IgD-negative memory B cell (primary cell): ENCODE measurements around the gene PLD2. TPM values are rescaled to one million over a fixed set of nuclear protein-coding genes. Genes with fewer than 3 reads are reported as not detected.

Experiments
- H3K27ac Mint-ChIP-seq, 3 donors: one replicate each; pipeline ENCODE4 v1.8.0; 2020 to 2022; ENCODE audit warnings: mild to moderate bottlenecking in 3 of 3, mixed read lengths in 3 of 3, moderate library complexity in 1 of 3
- H3K27me3 Mint-ChIP-seq: one replicate; pipeline ENCODE4 v1.8.0; 2021; ENCODE audit warnings: mixed read lengths
- H3K36me3 Mint-ChIP-seq: one replicate; pipeline ENCODE4 v1.8.0; 2020; ENCODE audit warnings: mild to moderate bottlenecking, mixed read lengths
- H3K4me1 Mint-ChIP-seq, 3 donors: one replicate each; pipeline ENCODE4 v1.8.0; 2020 to 2022; ENCODE audit warnings: mixed read lengths in 3 of 3, mild to moderate bottlenecking in 1 of 3
- H3K4me3 Mint-ChIP-seq, 4 donors: one replicate each; pipeline ENCODE4 v1.8.0; 2020 to 2022; ENCODE audit warnings: mild to moderate bottlenecking in 4 of 4, mixed read lengths in 4 of 4, moderate library complexity in 3 of 4
- H3K9me3 Mint-ChIP-seq, 3 donors: one replicate each; pipeline ENCODE4 v1.8.0; 2020 to 2021; ENCODE audit warnings: mixed read lengths in 3 of 3, mild to moderate bottlenecking in 1 of 3
- polyA plus RNA-seq: library from polyadenylated mRNA; unstranded; fragments of 300-500 nt; fragmentation: Illumina TruSeq; gene quantifications from one replicate; pipeline ENCODE4 v1.2.3, GENCODE V29; 2021

Gene PLD2
- polyA plus RNA-seq, 1 donor from 2014 or later = 4.9 TPM

- Mint-ChIP-seq H3K9me3 (no peaks in the 10 kb centered on the region), H3K4me1 (peaks cover 6 to 13% (median 11%) of the 10 kb centered on the region in 3 donors), H3K4me3 (peak overlapping the region in 2 of 4 donors; percentile 65), H3K36me3 (no peaks in the 10 kb centered on the region), H3K27me3 (peaks cover 48% of the 10 kb centered on the region), H3K27ac (no peak overlapping the region)
Measured at GRCh38 chr17:4785311-4786105, 21.4 kb upstream of the PLD2 start.

DNA sequence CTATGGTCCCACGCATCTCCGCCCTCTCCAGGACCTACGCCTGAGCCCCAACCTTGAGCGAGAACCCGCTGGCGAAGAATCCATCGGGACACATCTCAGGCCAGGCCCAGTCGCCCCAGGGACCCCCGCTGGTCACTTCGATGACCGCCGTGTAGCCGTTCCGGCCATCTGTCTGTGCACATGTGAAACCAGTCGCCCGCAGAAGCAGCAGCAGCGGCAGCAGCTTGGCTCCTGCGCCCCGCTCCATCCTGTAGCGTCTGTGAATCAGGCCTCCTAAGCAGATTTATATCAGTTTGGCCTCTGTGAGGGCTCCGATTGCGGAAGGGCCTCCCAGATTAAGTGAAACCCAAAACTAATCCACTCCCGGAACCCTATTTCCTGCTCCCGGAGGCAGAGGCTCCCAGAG lies 20.8 kb upstream of the PLD2 start, which contains the start of gene VMO1:
TSS of gene VMO1 (minus strand) at position 259 of the 406 bp plus-strand sequence. CDS start at position 247, 12 bp downstream.
- no peaks in the 10 kb centered on the region for H3K9me3 Mint-ChIP-seq
- peak within 1 kb of the TSS in 1 of 3 donors; percentile 85 for H3K27ac Mint-ChIP-seq
- peak within 1 kb of the TSS in 2 of 4 donors; percentile 65 to 89 for H3K4me3 Mint-ChIP-seq
- peaks cover 9 to 15% (median 15%) of the 10 kb centered on the region in 3 donors for H3K4me1 Mint-ChIP-seq
- no peaks in the 10 kb centered on the region for H3K36me3 Mint-ChIP-seq
- H3K27me3 Mint-ChIP-seq = peaks cover 45% of the 10 kb centered on the region

DNA sequence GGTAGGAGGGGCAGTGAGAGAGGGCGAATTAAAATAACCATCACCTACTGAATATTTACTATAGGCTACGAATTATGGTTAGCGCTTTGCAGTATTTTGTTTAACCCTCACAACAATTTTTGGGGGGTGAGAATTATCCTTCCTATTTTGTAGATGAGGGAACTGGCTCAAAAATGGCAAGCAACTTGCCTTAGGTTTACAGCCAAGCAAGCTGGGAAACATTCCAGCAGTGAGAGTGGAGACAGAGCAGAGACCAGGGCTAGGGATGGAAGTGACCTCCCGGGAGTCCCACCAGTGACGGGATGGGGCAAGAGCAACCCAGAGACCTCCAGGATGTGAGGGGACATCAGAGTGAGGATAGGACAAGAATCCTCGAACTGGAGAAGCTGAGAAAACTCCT lies 20.4 kb upstream of the PLD2 start:
- H3K4me1 Mint-ChIP-seq = peaks cover 9 to 15% (median 15%) of the 10 kb centered on the region in 3 donors
- peak overlapping the region in 1 of 3 donors; percentile 62 for H3K27ac Mint-ChIP-seq
- no peaks in the 10 kb centered on the region for H3K36me3 Mint-ChIP-seq
- no peaks in the 10 kb centered on the region for H3K9me3 Mint-ChIP-seq
- H3K27me3 Mint-ChIP-seq = peaks cover 45% of the 10 kb centered on the region
- H3K4me3 Mint-ChIP-seq = peak overlapping the region in 2 of 4 donors; percentile 7 to 65

- peak overlapping the region in 1 of 3 donors; percentile 85 for H3K27ac Mint-ChIP-seq
- no peaks in the 10 kb centered on the region for H3K36me3 Mint-ChIP-seq
- peaks cover 40% of the 10 kb centered on the region for H3K27me3 Mint-ChIP-seq
- no peaks in the 10 kb centered on the region for H3K9me3 Mint-ChIP-seq
- peaks cover 9 to 15% (median 15%) of the 10 kb centered on the region in 3 donors for H3K4me1 Mint-ChIP-seq
- peak overlapping the region; percentile 33 to 89 (median 56) for H3K4me3 Mint-ChIP-seq
Measured at GRCh38 chr17:4788159-4788806, 18.7 kb upstream of the PLD2 start.

- Mint-ChIP-seq H3K9me3 (no peaks in the 10 kb centered on the region), H3K36me3 (no peaks in the 10 kb centered on the region), H3K4me3 (peak within 1 kb of the TSS; percentile 70 to 89 (median 80)), H3K27ac (peak within 1 kb of the TSS in 2 of 3 donors; percentile 67 to 85), H3K4me1 (peaks cover 9 to 15% (median 15%) of the 10 kb centered on the region in 3 donors), H3K27me3 (peaks cover 37% of the 10 kb centered on the region)
Measured at GRCh38 chr17:4788807-4789700, 17.9 kb upstream of the PLD2 start, which contains the start of gene GLTPD2. Gene GLTPD2, plus strand, starts transcription at chr17:4788964. Its CDS starts 48 bp downstream, at chr17:4789012.

- H3K36me3 Mint-ChIP-seq = no peaks in the 10 kb centered on the region
- peaks cover 36% of the 10 kb centered on the region for H3K27me3 Mint-ChIP-seq
- peaks cover 9 to 15% (median 15%) of the 10 kb centered on the region in 3 donors for H3K4me1 Mint-ChIP-seq
- no peaks in the 10 kb centered on the region for H3K9me3 Mint-ChIP-seq
- H3K4me3 Mint-ChIP-seq = peak overlapping the region; percentile 45 to 89 (median 80)
- peak overlapping the region in 1 of 3 donors; percentile 67 for H3K27ac Mint-ChIP-seq
Measured at GRCh38 chr17:4789701-4789950, 17.3 kb upstream of the PLD2 start.

DNA sequence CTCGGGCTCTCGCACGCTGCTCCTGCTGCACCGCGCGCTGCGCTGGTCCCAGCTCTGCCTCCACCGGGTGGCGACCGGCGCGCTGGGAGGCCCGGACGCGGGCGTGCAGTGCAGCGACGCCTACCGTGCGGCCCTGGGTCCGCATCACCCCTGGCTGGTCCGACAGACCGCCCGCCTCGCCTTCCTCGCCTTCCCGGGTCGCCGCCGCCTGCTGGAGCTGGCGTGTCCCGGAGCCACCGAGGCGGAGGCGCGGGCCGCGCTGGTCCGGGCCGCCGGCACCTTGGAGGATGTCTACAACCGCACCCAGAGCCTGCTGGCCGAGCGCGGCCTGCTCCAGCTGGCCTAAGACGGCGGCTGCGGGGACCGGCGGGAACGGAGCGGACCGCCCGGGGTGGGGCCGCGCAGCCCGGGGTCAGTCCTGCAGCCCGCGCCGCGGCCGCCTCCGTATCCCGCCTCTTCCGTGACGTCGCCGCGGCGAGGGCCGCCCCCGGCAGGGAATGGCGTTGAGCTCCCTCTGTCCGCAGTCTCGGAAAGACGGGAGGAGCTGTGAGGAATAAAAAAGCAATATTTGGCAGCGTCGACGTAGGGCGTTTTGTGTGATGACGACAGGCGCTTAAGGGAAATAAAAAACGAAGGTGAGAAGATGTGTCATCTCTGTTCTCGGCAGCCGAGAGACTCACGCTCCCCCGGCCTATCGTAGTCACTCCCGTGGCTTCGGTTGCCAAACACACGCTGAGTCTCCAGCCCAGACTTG lies 16.8 kb upstream of the PLD2 start:
- H3K4me1 Mint-ChIP-seq = peaks cover 9 to 15% (median 15%) of the 10 kb centered on the region in 3 donors
- H3K27ac Mint-ChIP-seq = peak overlapping the region in 2 of 3 donors; percentile 7 to 87
- H3K36me3 Mint-ChIP-seq = no peaks in the 10 kb centered on the region
- H3K4me3 Mint-ChIP-seq = peak overlapping the region; percentile 75 to 92 (median 88)
- no peaks in the 10 kb centered on the region for H3K9me3 Mint-ChIP-seq
- H3K27me3 Mint-ChIP-seq = peaks cover 34% of the 10 kb centered on the region

- peak overlapping the region; percentile 75 to 92 (median 82) for H3K4me3 Mint-ChIP-seq
- no peaks in the 10 kb centered on the region for H3K36me3 Mint-ChIP-seq
- peaks cover 7 to 15% (median 14%) of the 10 kb centered on the region in 3 donors for H3K4me1 Mint-ChIP-seq
- H3K27me3 Mint-ChIP-seq = peaks cover 29% of the 10 kb centered on the region
- H3K9me3 Mint-ChIP-seq = no peaks in the 10 kb centered on the region
- peak overlapping the region in 2 of 3 donors; percentile 7 to 87 for H3K27ac Mint-ChIP-seq
Measured at GRCh38 chr17:4790705-4791088, 16.3 kb upstream of the PLD2 start.

GRCh38 chr17:4795168-4795567 lies 11.8 kb upstream of the PLD2 start:
- Mint-ChIP-seq H3K27me3 (peaks cover 2% of the 10 kb centered on the region), H3K36me3 (peaks cover 4% of the 10 kb centered on the region), H3K27ac (no peak overlapping the region), H3K4me1 (peaks cover 10 to 12% (median 12%) of the 10 kb centered on the region in 3 donors), H3K4me3 (peak overlapping the region in 2 of 4 donors; percentile 100), H3K9me3 (no peaks in the 10 kb centered on the region)

DNA sequence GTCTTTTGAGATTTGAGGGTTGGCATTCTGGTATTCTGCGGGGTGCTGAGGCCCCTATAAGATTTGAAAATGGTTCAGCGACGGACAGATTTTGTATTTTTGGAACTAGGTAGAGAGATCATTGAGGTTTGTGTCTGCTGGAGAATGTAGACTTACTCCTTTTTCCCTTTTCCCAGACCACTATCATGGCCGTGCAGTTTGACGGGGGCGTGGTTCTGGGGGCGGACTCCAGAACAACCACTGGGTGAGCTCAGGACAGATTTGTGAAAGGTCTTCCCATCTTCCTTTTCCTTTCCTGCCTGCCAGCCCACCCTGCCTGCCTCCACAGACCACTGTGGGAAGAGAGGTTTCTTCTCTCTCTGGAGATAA lies 10.4 kb upstream of the PLD2 start:
- H3K27ac Mint-ChIP-seq = peak overlapping the region; percentile 30 to 98 (median 96)
- peak overlapping the region; percentile 92 to 100 (median 100) for H3K4me3 Mint-ChIP-seq
- no peaks in the 10 kb centered on the region for H3K9me3 Mint-ChIP-seq
- peaks cover 6 to 8% (median 6%) of the 10 kb centered on the region in 3 donors for H3K4me1 Mint-ChIP-seq
- H3K36me3 Mint-ChIP-seq = peaks cover 4% of the 10 kb centered on the region
- no peaks in the 10 kb centered on the region for H3K27me3 Mint-ChIP-seq

DNA sequence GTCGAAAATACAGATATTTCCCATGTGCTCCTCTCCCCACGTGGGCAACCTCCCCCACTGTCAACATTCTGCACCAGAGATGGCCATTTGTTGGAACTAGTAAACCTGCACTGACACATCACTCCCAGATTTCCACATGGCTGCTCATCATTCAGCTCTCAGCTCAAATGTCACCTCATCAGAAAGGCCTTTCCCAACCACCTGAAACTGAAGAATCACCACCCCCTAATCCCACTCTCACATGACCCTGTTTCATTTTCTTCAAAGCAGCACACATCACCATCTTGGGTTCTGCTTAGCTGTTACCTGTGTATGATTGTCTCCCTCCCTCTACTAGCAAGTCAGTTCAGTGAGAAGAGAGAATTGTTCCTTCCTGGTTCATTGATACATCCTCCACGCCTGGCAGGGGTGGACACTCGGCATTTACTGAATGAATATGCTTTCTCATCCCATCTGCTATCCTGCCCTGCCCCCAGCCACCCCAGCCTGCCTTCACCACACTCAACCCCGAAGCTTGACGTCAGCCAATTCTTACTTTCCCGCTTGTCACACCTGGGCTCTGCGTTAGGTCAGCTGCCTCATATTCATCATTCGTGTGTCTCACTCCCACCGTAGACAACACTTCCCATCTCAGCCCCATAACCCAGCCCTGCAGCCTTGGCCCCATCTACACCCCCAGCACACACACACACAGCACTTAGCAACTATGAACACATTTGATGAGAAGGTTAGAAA lies 6.3 kb upstream of the PLD2 start:
- Mint-ChIP-seq H3K4me3 (peak overlapping the region in 2 of 4 donors; percentile 26 to 48), H3K36me3 (peaks cover 4% of the 10 kb centered on the region), H3K27ac (peak overlapping the region in 2 of 3 donors; percentile 6 to 86), H3K27me3 (no peaks in the 10 kb centered on the region), H3K4me1 (peaks cover 6 to 8% (median 6%) of the 10 kb centered on the region in 3 donors), H3K9me3 (no peaks in the 10 kb centered on the region)

- peak within 1 kb of the TSS in 2 of 4 donors; percentile 48 to 75 for H3K4me3 Mint-ChIP-seq
- H3K27ac Mint-ChIP-seq = no peak within 1 kb of the TSS
- no peaks in the 10 kb centered on the region for H3K27me3 Mint-ChIP-seq
- H3K4me1 Mint-ChIP-seq = peaks cover 2 to 6% (median 5%) of the 10 kb centered on the region in 3 donors
- no peaks in the 10 kb centered on the region for H3K9me3 Mint-ChIP-seq
- H3K36me3 Mint-ChIP-seq = no peaks in the 10 kb centered on the region
Measured at GRCh38 chr17:4802228-4802627, 4.7 kb upstream of the PLD2 start, which contains the start of gene C17orf114. Gene C17orf114, minus strand, starts transcription at chr17:4802328.

DNA sequence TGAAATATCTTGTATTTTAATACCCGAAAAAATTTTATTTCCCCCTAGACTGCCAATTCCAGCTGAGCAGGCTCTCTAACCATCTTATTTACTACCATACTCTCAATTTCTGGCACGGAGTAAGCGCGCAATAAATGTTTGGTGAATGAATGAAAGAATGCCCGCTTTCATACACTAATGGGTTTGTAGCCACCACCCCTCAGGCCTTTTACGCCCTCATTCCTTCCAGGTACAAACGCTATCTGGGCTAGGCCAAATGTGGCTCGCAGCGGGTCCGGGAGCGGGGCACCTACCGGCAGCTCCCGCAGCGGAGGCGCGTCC lies 536 bp upstream of the PLD2 start:
- peaks cover 6 to 13% (median 10%) of the 10 kb centered on the region in 3 donors for H3K4me1 Mint-ChIP-seq
- H3K9me3 Mint-ChIP-seq = no peaks in the 10 kb centered on the region
- peaks cover 6% of the 10 kb centered on the region for H3K36me3 Mint-ChIP-seq
- H3K4me3 Mint-ChIP-seq = peak overlapping the region; percentile 67 to 83 (median 78)
- peak overlapping the region in 1 of 3 donors; percentile 35 for H3K27ac Mint-ChIP-seq
- H3K27me3 Mint-ChIP-seq = no peaks in the 10 kb centered on the region
